Kidney epithelial cell (primary cell): Measurements from ENCODE around the gene DERL2. TPM values are rescaled to one million over a fixed set of nuclear protein-coding genes. Genes with fewer than 3 reads are reported as not detected.

Experiments used
- DNase-seq: peaks from one replicate; pipeline ENCODE4 v3.0.0-alpha.2; 2010; ENCODE audit warnings: low read depth
- H3K27me3 ChIP-seq: 2 replicates; pipeline ENCODE4 v1.6.0; 2011; ENCODE audit warnings: low read length; ENCODE audit not compliant: control insufficient read depth, insufficient read depth
- H3K36me3 ChIP-seq: 2 replicates; pipeline ENCODE4 v1.5.1; 2011; ENCODE audit warnings: low read length; ENCODE audit not compliant: control insufficient read depth, insufficient read depth
- H3K4me3 ChIP-seq: 2 replicates; pipeline ENCODE4 v1.5.1; 2011; ENCODE audit warnings: low read depth, mild to moderate bottlenecking, control low read depth, low read length
- total RNA-seq: library from RNA; depleted of rRNA; stranded (reverse); fragments of >200 nt; gene quantifications from 2 replicates; pipeline ENCODE4 v1.2.3, GENCODE V29; 2015
- TF ChIP-seq, protein P1 (sequence below): IDR thresholded peaks from 2 replicates; pipeline ENCODE4 v1.5.1; 2011; ENCODE audit warnings: mild to moderate bottlenecking, moderate library complexity, low read length, control low read depth, inconsistent platforms; ENCODE audit not compliant: insufficient read depth, poor library complexity, severe bottlenecking

Gene DERL2
- total RNA-seq, result 45.9 and 65.6 TPM in 2 replicates

DNA sequence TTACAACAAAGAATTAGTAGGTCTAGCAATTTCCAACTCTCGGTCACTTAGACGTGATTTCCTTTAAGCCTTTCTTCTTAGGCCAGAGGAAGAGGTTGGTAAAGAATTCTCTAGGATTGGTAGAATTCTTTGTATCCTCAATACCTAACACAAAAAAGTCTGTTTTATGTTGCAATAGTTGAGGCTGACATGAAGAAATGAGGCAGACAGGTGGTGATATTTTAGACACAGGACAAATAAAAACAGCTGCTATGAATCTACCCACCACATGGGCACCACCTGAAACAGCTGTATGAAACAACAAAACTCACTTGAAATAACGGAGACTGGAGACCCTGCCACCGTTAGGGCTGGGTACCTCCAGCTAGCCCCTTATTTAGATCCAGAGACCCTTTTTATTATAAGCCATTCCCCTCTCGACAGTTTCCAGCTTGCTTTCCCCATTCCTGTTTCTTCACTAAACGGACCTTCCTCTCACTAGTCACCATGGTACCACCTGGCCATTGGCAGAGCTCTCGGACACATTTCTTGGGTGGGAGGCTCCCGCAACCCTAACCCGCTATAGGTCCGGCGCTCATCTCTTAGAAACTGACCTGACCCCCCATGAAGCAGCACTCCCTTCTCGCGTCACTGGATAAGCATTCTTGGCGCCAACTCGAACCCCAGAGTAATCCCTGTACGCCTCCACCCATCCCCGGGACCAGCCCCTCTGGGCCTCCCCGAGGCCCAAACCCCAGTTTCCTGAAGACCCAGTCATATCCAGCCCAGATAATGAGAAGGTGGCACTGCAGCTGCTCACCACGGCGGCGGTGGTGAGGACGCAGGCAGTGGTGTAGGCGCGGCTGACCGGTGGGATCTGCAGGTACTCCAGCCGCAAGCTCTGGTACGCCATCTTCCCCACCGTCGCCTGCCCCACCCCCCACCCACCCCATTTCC is at the start of gene DERL2:
TSS of gene DERL2 (minus strand) at position 909 of the 936 bp plus-strand sequence. CDS start at position 892, 17 bp downstream.
- TF ChIP-seq, protein P1, sequence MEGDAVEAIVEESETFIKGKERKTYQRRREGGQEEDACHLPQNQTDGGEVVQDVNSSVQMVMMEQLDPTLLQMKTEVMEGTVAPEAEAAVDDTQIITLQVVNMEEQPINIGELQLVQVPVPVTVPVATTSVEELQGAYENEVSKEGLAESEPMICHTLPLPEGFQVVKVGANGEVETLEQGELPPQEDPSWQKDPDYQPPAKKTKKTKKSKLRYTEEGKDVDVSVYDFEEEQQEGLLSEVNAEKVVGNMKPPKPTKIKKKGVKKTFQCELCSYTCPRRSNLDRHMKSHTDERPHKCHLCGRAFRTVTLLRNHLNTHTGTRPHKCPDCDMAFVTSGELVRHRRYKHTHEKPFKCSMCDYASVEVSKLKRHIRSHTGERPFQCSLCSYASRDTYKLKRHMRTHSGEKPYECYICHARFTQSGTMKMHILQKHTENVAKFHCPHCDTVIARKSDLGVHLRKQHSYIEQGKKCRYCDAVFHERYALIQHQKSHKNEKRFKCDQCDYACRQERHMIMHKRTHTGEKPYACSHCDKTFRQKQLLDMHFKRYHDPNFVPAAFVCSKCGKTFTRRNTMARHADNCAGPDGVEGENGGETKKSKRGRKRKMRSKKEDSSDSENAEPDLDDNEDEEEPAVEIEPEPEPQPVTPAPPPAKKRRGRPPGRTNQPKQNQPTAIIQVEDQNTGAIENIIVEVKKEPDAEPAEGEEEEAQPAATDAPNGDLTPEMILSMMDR, result no peak
- Histone ChIP-seq H3K36me3 (peaks cover 3% of the 10 kb centered on the region), H3K4me3 (peak within 1 kb of the TSS; percentile 99), H3K27me3 (no peaks in the 10 kb centered on the region)
- DNase-seq, result no peak

- Histone ChIP-seq H3K36me3 (no peaks in the 10 kb centered on the region), H3K27me3 (no peaks in the 10 kb centered on the region), H3K4me3 (no peak overlapping the region)
- no peak for DNase-seq
- TF ChIP-seq, protein P1, result no peak
Observed at GRCh38 chr17:5535436-5535835, 49.5 kb upstream of the DERL2 start.

- Histone ChIP-seq H3K27me3 (no peaks in the 10 kb centered on the region), H3K4me3 (no peak overlapping the region), H3K36me3 (no peaks in the 10 kb centered on the region)
- TF ChIP-seq, protein P1, result no peak
- DNase-seq, result peak; percentile 43
Observed at GRCh38 chr17:5533486-5534315, 47.7 kb upstream of the DERL2 start.

DNA sequence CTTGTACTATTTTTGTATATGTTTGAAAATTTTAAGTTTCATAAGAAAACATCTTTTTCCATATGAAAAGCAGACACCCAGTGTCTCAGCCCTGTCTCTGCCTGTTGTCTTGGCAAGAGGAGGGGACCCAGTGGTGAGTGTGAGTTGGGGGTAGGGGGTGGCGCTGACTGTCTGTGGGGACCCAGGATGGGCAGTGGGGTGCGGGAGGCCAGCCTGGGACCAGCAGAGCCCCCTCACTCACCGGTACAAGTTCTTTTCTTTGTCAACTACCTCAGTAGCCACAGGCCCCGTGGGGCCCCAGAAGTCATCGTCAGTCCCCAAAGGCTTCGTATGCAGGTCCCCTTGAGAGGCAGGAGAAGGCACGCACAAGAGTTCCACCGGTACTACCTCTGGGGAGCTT is 46.6 kb upstream of the DERL2 start:
- DNase-seq, result no peak
- TF ChIP-seq, protein P1, result no peak
- Histone ChIP-seq H3K27me3 (no peaks in the 10 kb centered on the region), H3K4me3 (no peak overlapping the region), H3K36me3 (no peaks in the 10 kb centered on the region)

- no peak for DNase-seq
- no peak overlapping the region for H3K4me3 ChIP-seq
- no peaks in the 10 kb centered on the region for H3K36me3 ChIP-seq
- TF ChIP-seq, protein P1, result no peak
- no peaks in the 10 kb centered on the region for H3K27me3 ChIP-seq
Observed at GRCh38 chr17:5531085-5531418, 45.1 kb upstream of the DERL2 start.
